RKO (cell line): ENCODE measurements around the gene GRIN3B.
A peak's percentile ranks its signal among the peaks of the same experiment; 100 is the strongest.
"Not testable (repeated sequence)": the region's sequence is repeated elsewhere in the genome, so short reads cannot be mapped to it uniquely, and the experiment has no call there.

Experiments used
- DNase-seq: peaks from one replicate; pipeline ENCODE4 v3.0.0-alpha.2; 2016; ENCODE audit warnings: low spot score

Gene GRIN3B

GRCh38 chr19:1000095-1000494 lies at the start of gene GRIN3B:
Gene GRIN3B (plus strand): TSS chr19:1000419. CDS start chr19:1000438, 19 bp downstream.
- DNase-seq: no peak

- no peak for DNase-seq
Observed at GRCh38 chr19:952049-952679, 48.1 kb upstream of the GRIN3B start.

GRCh38 chr19:952680-953444 lies 47.4 kb upstream of the GRIN3B start:
- DNase-seq: no peak

- DNase-seq: no peak
Observed at GRCh38 chr19:953445-954271, 46.6 kb upstream of the GRIN3B start.

GRCh38 chr19:954272-954671 lies 45.9 kb upstream of the GRIN3B start:
- DNase-seq: no peak

GRCh38 chr19:954672-955494 lies 45.3 kb upstream of the GRIN3B start:
- DNase-seq: no peak

- DNase-seq: no peak
Observed at GRCh38 chr19:955803-956765, 44.1 kb upstream of the GRIN3B start.

- peak; percentile 47 for DNase-seq
Observed at GRCh38 chr19:956766-957440, 43.3 kb upstream of the GRIN3B start.

- not testable (repeated sequence) for DNase-seq
Observed at GRCh38 chr19:957578-957977, 42.6 kb upstream of the GRIN3B start.

GRCh38 chr19:958967-959855 lies 41.0 kb upstream of the GRIN3B start:
- DNase-seq: peak; percentile 46

- no peak for DNase-seq
Observed at GRCh38 chr19:960020-960419, 40.2 kb upstream of the GRIN3B start.

GRCh38 chr19:960601-960938 lies 39.6 kb upstream of the GRIN3B start:
- no peak for DNase-seq

- no peak for DNase-seq
Observed at GRCh38 chr19:961866-962620, 38.2 kb upstream of the GRIN3B start.

GRCh38 chr19:962683-963400 lies 37.4 kb upstream of the GRIN3B start:
- DNase-seq: no peak

GRCh38 chr19:963486-963951 lies 36.7 kb upstream of the GRIN3B start:
- DNase-seq: no peak

GRCh38 chr19:964116-964520 lies 36.1 kb upstream of the GRIN3B start:
- DNase-seq: no peak
